SK-N-SH (cell line): Measurements from ENCODE around the gene PRKD2. TPM values are rescaled to one million over a fixed set of nuclear protein-coding genes. Genes with fewer than 3 reads are reported as not detected.

Source experiments
- CTCF ChIA-PET: fragments of 300-600, 350-600 bp; formaldehyde crosslinking; extraction: SDS; loops from one replicate; lab custom pipeline; 2021; lab: Yijun Ruan, JAX
- POLR2A ChIA-PET: fragments of 350-600 bp; sonication (Branson Sonifier 250); formaldehyde crosslinking; extraction: SDS; loops from one replicate; lab custom pipeline; 2020; ENCODE audit warnings: antibody characterized with exemption, inconsistent platforms; lab: Yijun Ruan, JAX
- DNase-seq: peaks from one replicate; pipeline ENCODE4 v3.0.0; 2012
- H2AFZ ChIP-seq: fragments of 200-600 bp; sonication (generic); 2 replicates; pipeline ENCODE4 v1.8.1; 2016; ENCODE audit warnings: antibody characterized with exemption, mild to moderate bottlenecking, low read depth
- H3F3A ChIP-seq: fragments of 200-600 bp; sonication (generic); replicated peaks from 2 replicates; pipeline ENCODE3; 2016; ENCODE audit warnings: antibody characterized with exemption, mild to moderate bottlenecking; ENCODE audit not compliant: insufficient read depth
- H3K27ac ChIP-seq, 2 experiments: fragments of 200-500 bp in 1 of 2; fragments of 200-600 bp in 1 of 2; sonication (Bioruptor generic) in 1 of 2; sonication (generic), shearing (Covaris generic) in 1 of 2; 2 replicates each; pipeline versions ENCODE4 v1.5.1 to v1.6.1; 2014 to 2016; ENCODE audit warnings: low read depth in 2 of 2, inconsistent platforms in 1 of 2, low read length in 1 of 2, mild to moderate bottlenecking in 1 of 2, mixed read lengths in 1 of 2
- H3K27me3 ChIP-seq: fragments of 200-600 bp; sonication (generic), shearing (Covaris generic); 2 replicates; pipeline ENCODE4 v1.6.1; 2016; ENCODE audit warnings: mixed run types; ENCODE audit not compliant: insufficient read depth
- H3K36me3 ChIP-seq, 2 experiments: fragments of 200-500 bp in 1 of 2; fragments of 200-600 bp in 1 of 2; sonication (Bioruptor generic) in 1 of 2; sonication (generic) in 1 of 2; replicated peaks in 1 of 2; 2 replicates each; pipeline versions ENCODE3 to v1.5.1; 2014 to 2016; ENCODE audit warnings: low read length in 1 of 2, mild to moderate bottlenecking in 1 of 2; ENCODE audit not compliant: insufficient read depth in 2 of 2, control insufficient read depth in 1 of 2
- H3K4me1 ChIP-seq, 2 experiments: fragments of 200-500 bp in 1 of 2; fragments of 200-600 bp in 1 of 2; sonication (Bioruptor generic) in 1 of 2; sonication (generic), shearing (Covaris generic) in 1 of 2; 2 replicates each; pipeline versions ENCODE4 v1.5.1 to v1.6.1; 2014 to 2016; ENCODE audit warnings: low read depth in 1 of 2, low read length in 1 of 2, mixed run types in 1 of 2; ENCODE audit not compliant: insufficient read depth in 2 of 2, control insufficient read depth in 1 of 2
- H3K4me2 ChIP-seq: fragments of 200-600 bp; sonication (generic), shearing (Covaris generic); 2 replicates; pipeline ENCODE4 v1.6.1; 2017; ENCODE audit warnings: mixed run types
- H3K4me3 ChIP-seq, 2 experiments: fragments of 200-500 bp in 1 of 2; fragments of 200-600 bp in 1 of 2; sonication (Bioruptor generic) in 1 of 2; sonication (generic), shearing (Covaris generic) in 1 of 2; 2 replicates each; pipeline versions ENCODE4 v1.5.1 to v1.8.1; 2014 to 2016; ENCODE audit warnings: low read depth in 2 of 2, inconsistent platforms in 1 of 2, low read length in 1 of 2, mild to moderate bottlenecking in 1 of 2, mixed read lengths in 1 of 2, moderate library complexity in 1 of 2
- H3K79me2 ChIP-seq: fragments of 200-600 bp; sonication (generic); 2 replicates; pipeline ENCODE4 v1.8.1; 2017; ENCODE audit warnings: mild to moderate bottlenecking; ENCODE audit not compliant: insufficient read depth
- H3K9ac ChIP-seq: fragments of 200-600 bp; sonication (generic); 2 replicates; pipeline ENCODE4 v1.6.1; 2017; ENCODE audit warnings: mixed run types
- H3K9me2 ChIP-seq: fragments of 200-600 bp; sonication (generic); 2 replicates; pipeline ENCODE4 v1.6.1; 2017; ENCODE audit warnings: mixed run types
- H3K9me3 ChIP-seq: fragments of 200-600 bp; sonication (generic); 2 replicates; pipeline ENCODE4 v1.6.1; 2017; ENCODE audit warnings: mixed run types, mild to moderate bottlenecking, moderate library complexity
- H4K20me1 ChIP-seq: fragments of 200-600 bp; sonication (generic); 2 replicates; pipeline ENCODE4 v1.6.1; 2017; ENCODE audit warnings: mild to moderate bottlenecking, mixed run types; ENCODE audit not compliant: insufficient read depth
- FOXJ3 ChIP-seq: sonication (generic); formaldehyde crosslinking; IDR thresholded peaks from 2 replicates; pipeline ENCODE4 v1.5.1; 2020; ENCODE audit warnings: mild to moderate bottlenecking, missing genetic modification reagents
- MXI1 ChIP-seq: IDR thresholded peaks from 2 replicates; pipeline ENCODE4 v1.6.1; 2012; ENCODE audit warnings: mild to moderate bottlenecking, low read depth, low read length, improper control_type of control experiment
- RFX5 ChIP-seq: IDR thresholded peaks from 2 replicates; pipeline ENCODE4 v1.6.1; 2012; ENCODE audit warnings: mild to moderate bottlenecking, improper control_type of control experiment, low read length
- WGBS: methylation state at CpG from one replicate; pipeline ENCODE4 v1.1.6; 2017; ENCODE audit warnings: low lambda C conversion rate; 5-methylcytosine and 5-hydroxymethylcytosine counted together
- polyA plus RNA-seq, 3 experiments: library from polyadenylated mRNA; depleted of rRNA; stranded (reverse); fragments of >200 nt; gene quantifications; 2 replicates each; pipeline ENCODE4 v1.2.3, GENCODE V29; 2012
- TF ChIP-seq, protein P1 (sequence below): fragments of 150-350 bp; IDR thresholded peaks from 2 replicates; pipeline ENCODE4 v1.6.1; 2016; ENCODE audit warnings: mild to moderate bottlenecking, low read depth, low read length
- TF ChIP-seq, protein P2 (sequence below): fragments of 200-600 bp; sonication (generic); IDR thresholded peaks from 2 replicates; pipeline ENCODE4 v1.6.1; 2017; ENCODE audit warnings: antibody characterized with exemption, mild to moderate bottlenecking, moderate library complexity
- TF ChIP-seq, protein P3 (sequence below): IDR thresholded peaks from 2 replicates; pipeline ENCODE4 v1.4.0; 2012; ENCODE audit warnings: low read depth, borderline replicate concordance

The PRKD2 gene
- polyA plus RNA-seq, 1 of the 3 experiments (the other 2 are of a cell fraction) = 21.4 TPM

GRCh38 chr19:46715975-46716671 lies 791 bp downstream of the PRKD2 start:
- H3K4me3 ChIP-seq = peak overlapping the region; percentile 85 to 88
- peaks cover 48% of the 10 kb centered on the region for H3K79me2 ChIP-seq
- WGBS = 3% methylated on average over 29 of the region's 42 CpGs
- DNase-seq = peak; percentile 82
- ChIA-PET CTCF (interaction anchor here (0.7 to 8.4 kb wide), 8 partner anchors 12 to 125 kb away, joined by 3 to 58 read pairs (median 9); no protein-coding TSS in a partner anchor), POLR2A (interaction anchor here (0.8 to 1.2 kb wide), 3 partner anchors 29 to 104 kb away, joined by 3 to 4 read pairs (median 3); no protein-coding TSS in a partner anchor)
- H3F3A ChIP-seq = peaks cover 22% of the 10 kb centered on the region
- peak overlapping the region; percentile 79 to 91 for H3K27ac ChIP-seq
- peaks cover 0 to 19% of the 10 kb centered on the region in 2 experiments; a peak in 2 of 4 replicates for H3K4me1 ChIP-seq
- H3K4me2 ChIP-seq = peak overlapping the region; percentile 91
- peak overlapping the region; percentile 51; the same call in 1 of the 2 replicates for H2AFZ ChIP-seq
- H3K27me3 ChIP-seq = no peaks in the 10 kb centered on the region
- peaks cover 0 to 24% of the 10 kb centered on the region in 2 experiments for H3K36me3 ChIP-seq
- H3K9me2 ChIP-seq = no peaks in the 10 kb centered on the region
- TF ChIP-seq, protein P1, sequence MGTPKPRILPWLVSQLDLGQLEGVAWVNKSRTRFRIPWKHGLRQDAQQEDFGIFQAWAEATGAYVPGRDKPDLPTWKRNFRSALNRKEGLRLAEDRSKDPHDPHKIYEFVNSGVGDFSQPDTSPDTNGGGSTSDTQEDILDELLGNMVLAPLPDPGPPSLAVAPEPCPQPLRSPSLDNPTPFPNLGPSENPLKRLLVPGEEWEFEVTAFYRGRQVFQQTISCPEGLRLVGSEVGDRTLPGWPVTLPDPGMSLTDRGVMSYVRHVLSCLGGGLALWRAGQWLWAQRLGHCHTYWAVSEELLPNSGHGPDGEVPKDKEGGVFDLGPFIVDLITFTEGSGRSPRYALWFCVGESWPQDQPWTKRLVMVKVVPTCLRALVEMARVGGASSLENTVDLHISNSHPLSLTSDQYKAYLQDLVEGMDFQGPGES = no peak
- TF ChIP-seq, protein P2, sequence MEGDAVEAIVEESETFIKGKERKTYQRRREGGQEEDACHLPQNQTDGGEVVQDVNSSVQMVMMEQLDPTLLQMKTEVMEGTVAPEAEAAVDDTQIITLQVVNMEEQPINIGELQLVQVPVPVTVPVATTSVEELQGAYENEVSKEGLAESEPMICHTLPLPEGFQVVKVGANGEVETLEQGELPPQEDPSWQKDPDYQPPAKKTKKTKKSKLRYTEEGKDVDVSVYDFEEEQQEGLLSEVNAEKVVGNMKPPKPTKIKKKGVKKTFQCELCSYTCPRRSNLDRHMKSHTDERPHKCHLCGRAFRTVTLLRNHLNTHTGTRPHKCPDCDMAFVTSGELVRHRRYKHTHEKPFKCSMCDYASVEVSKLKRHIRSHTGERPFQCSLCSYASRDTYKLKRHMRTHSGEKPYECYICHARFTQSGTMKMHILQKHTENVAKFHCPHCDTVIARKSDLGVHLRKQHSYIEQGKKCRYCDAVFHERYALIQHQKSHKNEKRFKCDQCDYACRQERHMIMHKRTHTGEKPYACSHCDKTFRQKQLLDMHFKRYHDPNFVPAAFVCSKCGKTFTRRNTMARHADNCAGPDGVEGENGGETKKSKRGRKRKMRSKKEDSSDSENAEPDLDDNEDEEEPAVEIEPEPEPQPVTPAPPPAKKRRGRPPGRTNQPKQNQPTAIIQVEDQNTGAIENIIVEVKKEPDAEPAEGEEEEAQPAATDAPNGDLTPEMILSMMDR = peak; percentile 22; the same call in 1 of the 2 replicates
- TF ChIP-seq MXI1 = 0 out of 2 replicates have a peak, but pooled peaks have one; percentile 33
- no peaks in the 10 kb centered on the region for H4K20me1 ChIP-seq
- peak overlapping the region; percentile 88 for H3K9ac ChIP-seq
- no peaks in the 10 kb centered on the region for H3K9me3 ChIP-seq

GRCh38 chr19:46715620-46715974 lies 1.3 kb downstream of the PRKD2 start:
- Histone ChIP-seq H3K9me3 (no peaks in the 10 kb centered on the region), H2AFZ (no peak overlapping the region; the same call in 1 of the 2 replicates), H4K20me1 (no peaks in the 10 kb centered on the region), H3K27me3 (no peaks in the 10 kb centered on the region), H3K36me3 (peaks cover 0 to 19% of the 10 kb centered on the region in 2 experiments), H3F3A (peaks cover 22% of the 10 kb centered on the region), H3K9ac (peak overlapping the region; percentile 88), H3K4me1 (peaks cover 0 to 19% of the 10 kb centered on the region in 2 experiments; a peak in 2 of 4 replicates), H3K9me2 (no peaks in the 10 kb centered on the region), H3K79me2 (peaks cover 50% of the 10 kb centered on the region), H3K4me3 (peak overlapping the region; percentile 85 to 88), H3K4me2 (peak overlapping the region; percentile 91), H3K27ac (peak overlapping the region; percentile 79 to 91)
- no peak for DNase-seq
- TF ChIP-seq, protein P3, sequence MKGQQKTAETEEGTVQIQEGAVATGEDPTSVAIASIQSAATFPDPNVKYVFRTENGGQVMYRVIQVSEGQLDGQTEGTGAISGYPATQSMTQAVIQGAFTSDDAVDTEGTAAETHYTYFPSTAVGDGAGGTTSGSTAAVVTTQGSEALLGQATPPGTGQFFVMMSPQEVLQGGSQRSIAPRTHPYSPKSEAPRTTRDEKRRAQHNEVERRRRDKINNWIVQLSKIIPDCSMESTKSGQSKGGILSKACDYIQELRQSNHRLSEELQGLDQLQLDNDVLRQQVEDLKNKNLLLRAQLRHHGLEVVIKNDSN = no peak
- TF ChIP-seq FOXJ3 (CRISPR knock-in tag) (no peak), RFX5 (no peak)
- WGBS = 22% methylated on average over 8 of the region's 8 CpGs
- ChIA-PET POLR2A (interaction anchor here (0.8 to 1.2 kb wide), 3 partner anchors 30 to 104 kb away, joined by 3 to 4 read pairs (median 3); no protein-coding TSS in a partner anchor), CTCF (interaction anchor here (0.7 to 8.4 kb wide), 8 partner anchors 12 to 125 kb away, joined by 3 to 58 read pairs (median 9); no protein-coding TSS in a partner anchor)
